Stimulated activated CD4-positive, alpha-beta T cell treated with anti-CD3 and anti-CD28 coated beads, Interleukin-1b, Interleukin-23, amount 100 ng/mL, for 4 hours (primary cell): ENCODE data around the gene CYFIP1.

Experiments
- DNase-seq, 2 donors: peaks; one replicate each; pipeline ENCODE4 v3.0.0-alpha.2; 2020; ENCODE audit warnings: low read depth in 2 of 2

Gene CYFIP1

GRCh38 chr15:22890296-22890695, 89.9 kb downstream of the CYFIP1 start:
- DNase-seq: no peak

- no peak for DNase-seq
These were observed 90.9 kb downstream of the CYFIP1 start for GRCh38 chr15:22889146-22889818.

- no peak for DNase-seq
These were observed 91.9 kb downstream of the CYFIP1 start for GRCh38 chr15:22888120-22888859.

GRCh38 chr15:22887157-22887951, 92.8 kb downstream of the CYFIP1 start:
- DNase-seq: no peak

- no peak for DNase-seq
These were observed 95.0 kb downstream of the CYFIP1 start for GRCh38 chr15:22885120-22885519.

- DNase-seq: no peak
These were observed 95.8 kb downstream of the CYFIP1 start for GRCh38 chr15:22884344-22884743.

GRCh38 chr15:22883196-22883595, 97.0 kb downstream of the CYFIP1 start:
- DNase-seq: no peak

GRCh38 chr15:22881739-22882440, 98.3 kb downstream of the CYFIP1 start:
- no peak for DNase-seq

- no peak for DNase-seq
These were observed 99.0 kb downstream of the CYFIP1 start for GRCh38 chr15:22880981-22881738.

- no peak for DNase-seq
These were observed 99.8 kb downstream of the CYFIP1 start for GRCh38 chr15:22880068-22880980.

- no peak for DNase-seq
These were observed 102.1 kb downstream of the CYFIP1 start for GRCh38 chr15:22878103-22878502.

- no peak for DNase-seq
These were observed 102.6 kb downstream of the CYFIP1 start for GRCh38 chr15:22877607-22878006.

GRCh38 chr15:22877117-22877516, 103.1 kb downstream of the CYFIP1 start:
- DNase-seq: no peak

GRCh38 chr15:22874966-22875365, 105.2 kb downstream of the CYFIP1 start:
- DNase-seq: no peak

GRCh38 chr15:22874256-22874655, 105.9 kb downstream of the CYFIP1 start:
- no peak for DNase-seq

- DNase-seq: no peak
These were observed 106.3 kb downstream of the CYFIP1 start for GRCh38 chr15:22873841-22874240.

- DNase-seq: no peak
These were observed 107.0 kb downstream of the CYFIP1 start for GRCh38 chr15:22872936-22873701.

- DNase-seq: no peak
These were observed 108.6 kb downstream of the CYFIP1 start for GRCh38 chr15:22871481-22872086.

- DNase-seq: no peak
These were observed 109.3 kb downstream of the CYFIP1 start for GRCh38 chr15:22870865-22871264.
